Activated gamma-delta T cell treated with Interleukin-2 at 50 U/mL for 16 hours (primary cell): Measurements from ENCODE around the gene FAXDC2.
A peak's percentile ranks its signal among the peaks of the same experiment; 100 is the strongest.
"Not testable (repeated sequence)": the region's sequence is repeated elsewhere in the genome, so short reads cannot be mapped to it uniquely, and the experiment has no call there.

ENCODE experiments used
- DNase-seq: peaks from one replicate; pipeline ENCODE4 v3.0.0-alpha.2; 2020

FAXDC2 gene

GRCh38 chr5:154860765-154861164 lies 10.4 kb upstream of the FAXDC2 start:
- no peak for DNase-seq

- no peak for DNase-seq
These were observed 9.7 kb upstream of the FAXDC2 start for GRCh38 chr5:154860123-154860522.

GRCh38 chr5:154858972-154859871 lies 8.8 kb upstream of the FAXDC2 start:
- DNase-seq, result no peak

GRCh38 chr5:154858297-154858971 lies 8.0 kb upstream of the FAXDC2 start, which contains the start of gene CNOT8:
Gene CNOT8 (plus strand): TSS chr5:154858627. CDS start chr5:154863279, 4,652 bp downstream.
- DNase-seq, result peak; percentile 98

- DNase-seq, result peak; percentile 83
These were observed 7.3 kb upstream of the FAXDC2 start for GRCh38 chr5:154857530-154858296.

GRCh38 chr5:154851351-154851750 lies 948 bp upstream of the FAXDC2 start:
- no peak for DNase-seq

- no peak for DNase-seq
These were observed 607 bp downstream of the FAXDC2 start for GRCh38 chr5:154849791-154850201.

- DNase-seq, result no peak
These were observed 1.1 kb downstream of the FAXDC2 start for GRCh38 chr5:154849264-154849785.

GRCh38 chr5:154844809-154845208 lies 5.6 kb downstream of the FAXDC2 start:
- no peak for DNase-seq

GRCh38 chr5:154842689-154843530 lies 7.5 kb downstream of the FAXDC2 start:
- no peak for DNase-seq

GRCh38 chr5:154841273-154841661 lies 9.1 kb downstream of the FAXDC2 start:
- DNase-seq, result no peak

- no peak for DNase-seq
These were observed 9.7 kb downstream of the FAXDC2 start for GRCh38 chr5:154840435-154841272.

GRCh38 chr5:154837009-154837901 lies 13.1 kb downstream of the FAXDC2 start:
- DNase-seq, result no peak

GRCh38 chr5:154836225-154836624 lies 14.2 kb downstream of the FAXDC2 start:
- no peak for DNase-seq

GRCh38 chr5:154835701-154836052 lies 14.7 kb downstream of the FAXDC2 start:
- not testable (repeated sequence) for DNase-seq

- no peak for DNase-seq
These were observed 16.4 kb downstream of the FAXDC2 start for GRCh38 chr5:154834053-154834452.

- not testable (repeated sequence) for DNase-seq
These were observed 17.6 kb downstream of the FAXDC2 start for GRCh38 chr5:154832804-154833203.

- DNase-seq, result no peak
These were observed 19.0 kb downstream of the FAXDC2 start for GRCh38 chr5:154831451-154831850.

- DNase-seq, result no peak
These were observed 19.8 kb downstream of the FAXDC2 start for GRCh38 chr5:154830596-154830995.

GRCh38 chr5:154830219-154830595 lies 20.2 kb downstream of the FAXDC2 start:
- DNase-seq, result no peak
